ENCODE data around the gene HLA-DPA1. TPM values are rescaled to one million over a fixed set of nuclear protein-coding genes. Genes with fewer than 3 reads are reported as not detected.

Gene HLA-DPA1
- total RNA-seq, 1 experiment from 2014 or later, result 46.4 TPM

- intact Hi-C loops (cut with micrococcal nuclease; ENCODE audit: unreplicated experiment), result no loop called here
- no TSS peak for BruUV-seq (replicated peaks)
- CTCF ChIA-PET, result interaction anchor here (0.8 to 2.3 kb wide), 4 partner anchors 93 to 229 kb away, joined by 4 to 8 read pairs (median 4); no protein-coding TSS in a partner anchor
- peaks cover 37% of the 10 kb centered on the region for H3K4me1 Mint-ChIP-seq (ENCODE audit: low read depth, unreplicated experiment)
- H3K27ac Mint-ChIP-seq (ENCODE audit: unreplicated experiment), result peak overlapping the region; percentile 19
- DNase-seq, result peak; percentile 66
- H3K36me3 Mint-ChIP-seq (ENCODE audit: insufficient read depth, unreplicated experiment), result no peaks in the 10 kb centered on the region
- H3K9me3 Mint-ChIP-seq (ENCODE audit: low read depth, unreplicated experiment), result no peaks in the 10 kb centered on the region
- peak overlapping the region; percentile 17 for H3K4me3 Mint-ChIP-seq (ENCODE audit: low read depth, unreplicated experiment)
- peaks cover 38% of the 10 kb centered on the region for H3K27me3 Mint-ChIP-seq (ENCODE audit: unreplicated experiment)
- TF ChIP-seq CTCF (IDR thresholded peaks at IDR 0.05; ENCODE audit: unreplicated experiment), result no peak
Measured at GRCh38 chr6:33018904-33019303, 54.5 kb downstream of the HLA-DPA1 start.

- peaks cover 37% of the 10 kb centered on the region for H3K4me1 Mint-ChIP-seq (ENCODE audit: low read depth, unreplicated experiment)
- H3K4me3 Mint-ChIP-seq (ENCODE audit: low read depth, unreplicated experiment), result peak overlapping the region; percentile 17
- peaks cover 41% of the 10 kb centered on the region for H3K27me3 Mint-ChIP-seq (ENCODE audit: unreplicated experiment)
- no peaks in the 10 kb centered on the region for H3K9me3 Mint-ChIP-seq (ENCODE audit: low read depth, unreplicated experiment)
- H3K36me3 Mint-ChIP-seq (ENCODE audit: insufficient read depth, unreplicated experiment), result no peaks in the 10 kb centered on the region
- BruUV-seq (replicated peaks), result no TSS peak
- CTCF ChIA-PET, result interaction anchor here (0.9 to 2.3 kb wide), 3 partner anchors 94 to 155 kb away, joined by 4 to 8 read pairs (median 4); no protein-coding TSS in a partner anchor
- DNase-seq, result no peak
- H3K27ac Mint-ChIP-seq (ENCODE audit: unreplicated experiment), result no peak overlapping the region
- TF ChIP-seq CTCF (IDR thresholded peaks at IDR 0.05; ENCODE audit: unreplicated experiment), result no peak
- intact Hi-C loops (cut with micrococcal nuclease; ENCODE audit: unreplicated experiment), result no loop called here
Measured at GRCh38 chr6:33018418-33018817, 55.0 kb downstream of the HLA-DPA1 start.

GRCh38 chr6:33017694-33018353, 55.6 kb downstream of the HLA-DPA1 start:
- Mint-ChIP-seq H3K4me1 (ENCODE audit: low read depth, unreplicated experiment) (peaks cover 37% of the 10 kb centered on the region), H3K27ac (ENCODE audit: unreplicated experiment) (no peak overlapping the region), H3K27me3 (ENCODE audit: unreplicated experiment) (peaks cover 42% of the 10 kb centered on the region), H3K9me3 (ENCODE audit: low read depth, unreplicated experiment) (no peaks in the 10 kb centered on the region), H3K4me3 (ENCODE audit: low read depth, unreplicated experiment) (no peak overlapping the region), H3K36me3 (ENCODE audit: insufficient read depth, unreplicated experiment) (no peaks in the 10 kb centered on the region)
- BruUV-seq (replicated peaks), result no TSS peak
- DNase-seq, result no peak
- CTCF ChIA-PET, result interaction anchor here (1.5 to 2.3 kb wide), 5 partner anchors 58 to 155 kb away, joined by 3 to 8 read pairs (median 5); partner anchors contain the start of gene HLA-DPB1
- intact Hi-C loops (cut with micrococcal nuclease; ENCODE audit: unreplicated experiment), result no loop called here
- TF ChIP-seq CTCF (IDR thresholded peaks at IDR 0.05; ENCODE audit: unreplicated experiment), result no peak

GRCh38 chr6:33017018-33017417, 56.4 kb downstream of the HLA-DPA1 start:
- BruUV-seq (replicated peaks), result no TSS peak
- Mint-ChIP-seq H3K36me3 (ENCODE audit: insufficient read depth, unreplicated experiment) (no peaks in the 10 kb centered on the region), H3K9me3 (ENCODE audit: low read depth, unreplicated experiment) (no peaks in the 10 kb centered on the region), H3K4me1 (ENCODE audit: low read depth, unreplicated experiment) (peaks cover 37% of the 10 kb centered on the region), H3K4me3 (ENCODE audit: low read depth, unreplicated experiment) (no peak overlapping the region), H3K27ac (ENCODE audit: unreplicated experiment) (no peak overlapping the region), H3K27me3 (ENCODE audit: unreplicated experiment) (peaks cover 47% of the 10 kb centered on the region)
- DNase-seq, result no peak
- no peak for TF ChIP-seq CTCF (IDR thresholded peaks at IDR 0.05; ENCODE audit: unreplicated experiment)
- CTCF ChIA-PET, result interaction anchor here (0.6 to 1.5 kb wide), 4 partner anchors 59 to 127 kb away, joined by 3 to 5 read pairs (median 4); partner anchors contain the start of gene HLA-DPB1
- intact Hi-C loops (cut with micrococcal nuclease; ENCODE audit: unreplicated experiment), result no loop called here

Data from Calu3 (cell line).